ENCODE results near the gene RAB24. TPM values are rescaled to one million over a fixed set of nuclear protein-coding genes. Genes with fewer than 3 reads are reported as not detected.

The RAB24 gene
- total and polyA plus RNA-seq, 2 donors from 2014 or later: 25.0 to 77.6 TPM

DNA sequence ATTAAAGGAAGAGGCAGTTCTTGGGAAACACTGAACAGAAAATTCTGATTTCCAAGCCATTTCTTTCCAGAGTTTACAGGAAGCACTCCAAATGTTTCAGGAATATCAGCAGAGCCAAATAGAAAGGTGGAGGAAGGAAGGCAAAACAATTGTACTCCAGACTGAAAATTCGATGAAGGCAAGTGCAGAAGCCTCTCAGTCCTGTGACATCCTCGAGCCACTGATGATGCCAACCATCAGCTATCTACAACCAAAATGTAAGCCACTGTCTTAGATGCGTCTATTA, 45.8 kb upstream of the RAB24 start:
- Histone ChIP-seq H3K4me1 (ENCODE audit: control insufficient read depth in 2 of 3, insufficient read depth in 2 of 3, low read depth in 1 of 3, low read length in 3 of 3) (peaks cover 4 to 19% (median 13%) of the 10 kb centered on the region in 3 donors), H3K4me3 (ENCODE audit: low read length in 3 of 3) (no peak overlapping the region)
- intact Hi-C loops (cut with DNase I): no loop called here

DNA sequence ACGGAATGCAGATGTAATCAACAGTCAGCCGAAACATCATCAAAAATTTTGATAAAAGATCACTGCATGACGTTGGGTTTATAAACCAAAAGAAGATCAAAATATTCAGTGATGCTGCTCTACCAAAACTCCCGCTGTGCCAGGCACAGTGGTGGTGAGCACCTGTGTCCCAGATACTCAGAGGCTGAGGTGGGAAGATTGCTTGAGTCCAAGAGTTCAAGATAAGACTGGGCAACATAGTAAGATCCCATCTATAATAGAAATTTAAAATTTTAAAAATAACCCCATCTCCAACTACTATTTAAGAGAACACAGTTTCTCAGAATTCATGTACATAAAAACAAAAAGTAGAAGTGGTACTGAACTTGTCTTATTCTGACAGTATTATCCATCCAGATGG, 44.2 kb upstream of the RAB24 start:
- Histone ChIP-seq H3K27me3 (ENCODE audit: control insufficient read depth, insufficient read depth, low read length) (no peaks in the 10 kb centered on the region), H3K9me3 (ENCODE audit: control insufficient read depth in 2 of 3, insufficient read depth in 1 of 3, low read length in 3 of 3) (no peaks in the 10 kb centered on the region), H3K36me3 (ENCODE audit: control insufficient read depth in 2 of 3, insufficient read depth in 3 of 3, low read length in 3 of 3) (peaks cover 0 to 7% (median 5%) of the 10 kb centered on the region in 3 donors), H3K9ac (ENCODE audit: low read length in 3 of 3) (no peak overlapping the region), H3K27ac (ENCODE audit: low read depth in 2 of 2, low read length in 2 of 2) (no peak overlapping the region), H3K4me3 (ENCODE audit: low read length in 3 of 3) (no peak overlapping the region), H3K4me1 (ENCODE audit: control insufficient read depth in 2 of 3, insufficient read depth in 2 of 3, low read depth in 1 of 3, low read length in 3 of 3) (peaks cover 4 to 19% (median 13%) of the 10 kb centered on the region in 3 donors)
- no peak for FAIRE-seq
- TF ChIP-seq, protein P1, sequence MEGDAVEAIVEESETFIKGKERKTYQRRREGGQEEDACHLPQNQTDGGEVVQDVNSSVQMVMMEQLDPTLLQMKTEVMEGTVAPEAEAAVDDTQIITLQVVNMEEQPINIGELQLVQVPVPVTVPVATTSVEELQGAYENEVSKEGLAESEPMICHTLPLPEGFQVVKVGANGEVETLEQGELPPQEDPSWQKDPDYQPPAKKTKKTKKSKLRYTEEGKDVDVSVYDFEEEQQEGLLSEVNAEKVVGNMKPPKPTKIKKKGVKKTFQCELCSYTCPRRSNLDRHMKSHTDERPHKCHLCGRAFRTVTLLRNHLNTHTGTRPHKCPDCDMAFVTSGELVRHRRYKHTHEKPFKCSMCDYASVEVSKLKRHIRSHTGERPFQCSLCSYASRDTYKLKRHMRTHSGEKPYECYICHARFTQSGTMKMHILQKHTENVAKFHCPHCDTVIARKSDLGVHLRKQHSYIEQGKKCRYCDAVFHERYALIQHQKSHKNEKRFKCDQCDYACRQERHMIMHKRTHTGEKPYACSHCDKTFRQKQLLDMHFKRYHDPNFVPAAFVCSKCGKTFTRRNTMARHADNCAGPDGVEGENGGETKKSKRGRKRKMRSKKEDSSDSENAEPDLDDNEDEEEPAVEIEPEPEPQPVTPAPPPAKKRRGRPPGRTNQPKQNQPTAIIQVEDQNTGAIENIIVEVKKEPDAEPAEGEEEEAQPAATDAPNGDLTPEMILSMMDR (IDR thresholded peaks at IDR 0.05; ENCODE audit: borderline replicate concordance, extremely low read depth, insufficient read depth): no peak
- DNase-seq: no peak
- intact Hi-C loops (cut with DNase I): no loop called here

More for the DNA sequence above, 45.8 kb upstream of the RAB24 start:
- Histone ChIP-seq H3K27me3 (ENCODE audit: control insufficient read depth, insufficient read depth, low read length) (no peaks in the 10 kb centered on the region), H3K27ac (ENCODE audit: low read depth in 2 of 2, low read length in 2 of 2) (no peak overlapping the region), H3K9ac (ENCODE audit: low read length in 3 of 3) (no peak overlapping the region), H3K36me3 (ENCODE audit: control insufficient read depth in 2 of 3, insufficient read depth in 3 of 3, low read length in 3 of 3) (peaks cover 0 to 7% (median 5%) of the 10 kb centered on the region in 3 donors), H3K9me3 (ENCODE audit: control insufficient read depth in 2 of 3, insufficient read depth in 1 of 3, low read length in 3 of 3) (no peaks in the 10 kb centered on the region)
- TF ChIP-seq, protein P1 (IDR thresholded peaks at IDR 0.05; ENCODE audit: borderline replicate concordance, extremely low read depth, insufficient read depth): no peak
- no peak for DNase-seq
- FAIRE-seq: no peak

DNA sequence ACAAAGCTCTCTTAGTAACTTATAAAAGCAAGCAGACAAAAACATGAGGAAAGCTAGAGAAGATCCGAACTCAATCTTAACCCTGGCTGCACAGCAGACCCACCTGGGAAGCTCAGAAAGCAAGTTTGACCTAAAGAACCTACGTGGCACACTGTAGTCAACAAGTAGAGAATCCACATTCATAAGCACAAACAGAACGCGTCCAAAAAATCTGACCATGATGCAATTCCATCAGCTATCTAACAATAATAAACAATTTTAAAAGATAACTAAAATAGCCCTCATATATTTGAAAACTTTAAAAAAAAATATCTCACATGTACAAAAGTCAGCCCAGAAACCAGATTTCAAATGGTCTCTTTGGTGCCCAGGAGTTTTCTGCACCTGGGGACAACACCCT, 43.3 kb upstream of the RAB24 start:
- FAIRE-seq (no peak), DNase-seq (no peak)
- Histone ChIP-seq H3K4me1 (ENCODE audit: control insufficient read depth in 2 of 3, insufficient read depth in 2 of 3, low read depth in 1 of 3, low read length in 3 of 3) (peaks cover 4 to 14% (median 13%) of the 10 kb centered on the region in 3 donors), H3K27me3 (ENCODE audit: control insufficient read depth, insufficient read depth, low read length) (no peaks in the 10 kb centered on the region), H3K27ac (ENCODE audit: low read depth in 2 of 2, low read length in 2 of 2) (no peak overlapping the region), H3K36me3 (ENCODE audit: control insufficient read depth in 2 of 3, insufficient read depth in 3 of 3, low read length in 3 of 3) (peaks cover 0 to 7% (median 5%) of the 10 kb centered on the region in 3 donors), H3K4me3 (ENCODE audit: low read length in 3 of 3) (no peak overlapping the region), H3K9me3 (ENCODE audit: control insufficient read depth in 2 of 3, insufficient read depth in 1 of 3, low read length in 3 of 3) (no peaks in the 10 kb centered on the region), H3K9ac (ENCODE audit: low read length in 3 of 3) (no peak overlapping the region)
- TF ChIP-seq, protein P1 (IDR thresholded peaks at IDR 0.05; ENCODE audit: borderline replicate concordance, extremely low read depth, insufficient read depth): no peak
- intact Hi-C loops (cut with DNase I): no loop called here

DNA sequence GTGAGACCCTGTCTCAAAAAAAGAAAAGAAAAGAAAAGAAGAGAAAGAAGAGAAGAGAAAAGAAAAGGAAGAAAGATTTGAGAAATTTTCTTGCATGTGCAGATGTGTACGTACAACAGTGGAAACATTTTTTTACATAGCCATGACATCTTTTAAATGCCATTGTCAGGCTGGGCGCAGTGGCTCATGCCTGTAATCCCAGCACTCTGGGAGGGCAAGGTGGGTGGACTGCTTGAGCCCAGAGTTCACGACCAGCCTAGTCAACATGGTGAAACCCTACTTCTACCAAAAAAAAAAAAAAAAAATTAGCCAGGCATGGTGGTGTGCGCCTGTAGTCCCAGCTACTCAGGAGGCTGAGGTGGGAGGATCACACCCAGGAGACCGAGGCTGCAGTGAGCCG, 41.4 kb upstream of the RAB24 start:
- no peak overlapping the region for H3K27ac ChIP-seq (ENCODE audit: low read depth in 2 of 2, low read length in 2 of 2)
- intact Hi-C loops (cut with DNase I): no loop called here
- peaks cover 2 to 7% (median 5%) of the 10 kb centered on the region in 3 donors for H3K36me3 ChIP-seq (ENCODE audit: control insufficient read depth in 2 of 3, insufficient read depth in 3 of 3, low read length in 3 of 3)
- no peak overlapping the region for H3K9ac ChIP-seq (ENCODE audit: low read length in 3 of 3)
- DNase-seq (peak in 1 of 5 donors; percentile 20), FAIRE-seq (no peak)
- H3K4me3 ChIP-seq (ENCODE audit: low read length in 3 of 3): no peak overlapping the region
- H3K27me3 ChIP-seq (ENCODE audit: control insufficient read depth, insufficient read depth, low read length): no peaks in the 10 kb centered on the region
- H3K4me1 ChIP-seq (ENCODE audit: control insufficient read depth in 2 of 3, insufficient read depth in 2 of 3, low read depth in 1 of 3, low read length in 3 of 3): peaks cover 0 to 3% (median 2%) of the 10 kb centered on the region in 3 donors
- TF ChIP-seq, protein P1 (IDR thresholded peaks at IDR 0.05; ENCODE audit: borderline replicate concordance, extremely low read depth, insufficient read depth): no peak
- H3K9me3 ChIP-seq (ENCODE audit: control insufficient read depth in 2 of 3, insufficient read depth in 1 of 3, low read length in 3 of 3): no peaks in the 10 kb centered on the region

All from kidney (tissue), 14 donors.